Ovary (tissue), 9 donors: ENCODE measurements around the gene DCTN3. TPM values are rescaled to one million over a fixed set of nuclear protein-coding genes. Genes with fewer than 3 reads are reported as not detected.
A peak's percentile ranks its signal among the peaks of the same experiment; 100 is the strongest.

Source experiments
- DNase-seq, 5 donors: peaks; one replicate each; pipeline ENCODE4 v3.0.0-alpha.2; 2019 to 2020
- H3K27ac ChIP-seq, 2 donors: fragments of 200-600 bp; one replicate each; pipeline versions ENCODE4 v1.5.1 to v1.8.0; 2019 to 2022
- H3K27me3 ChIP-seq: fragments of 200-600 bp; one replicate; pipeline ENCODE4 v1.8.0; 2022
- H3K36me3 ChIP-seq: fragments of 200-600 bp; sonication (generic); one replicate; pipeline ENCODE4 v1.5.1; 2019
- H3K4me1 ChIP-seq: one replicate; pipeline ENCODE4 v1.8.1; 2013; ENCODE audit warnings: mild to moderate bottlenecking, moderate library complexity; ENCODE audit not compliant: insufficient read depth
- H3K4me3 ChIP-seq: fragments of 200-600 bp; sonication (generic); one replicate; pipeline ENCODE4 v1.5.1; 2017
- H3K9me3 ChIP-seq, 2 donors: fragments of 200-600 bp in 1 of 2; sonication (generic) in 1 of 2; one replicate each; pipeline versions ENCODE4 v1.5.1 to v1.8.1; 2013 to 2019; ENCODE audit warnings: mild to moderate bottlenecking in 1 of 2, moderate library complexity in 1 of 2
- CTCF ChIP-seq, 3 donors: fragments of 450-650 bp in 2 of 3; fragments of 200-600 bp in 1 of 3; IDR thresholded peaks; one replicate each; pipeline versions ENCODE4 v1.5.1 to v1.8.0; 2016 to 2022; ENCODE audit warnings: antibody characterized with exemption in 3 of 3, mild to moderate bottlenecking in 1 of 3
- EP300 ChIP-seq: sonication (generic); formaldehyde crosslinking; IDR thresholded peaks from one replicate; pipeline ENCODE4 v1.6.1; 2017; ENCODE audit warnings: antibody characterized with exemption
- POLR2A ChIP-seq: fragments of 450-650 bp; IDR thresholded peaks from one replicate; pipeline ENCODE4 v1.6.1; 2017; ENCODE audit warnings: antibody characterized with exemption, mild to moderate bottlenecking, moderate library complexity
- WGBS, 3 donors: extraction: QIAGEN DNeasy Blood & Tissue Kit in 1 of 3; methylation state at CpG; one replicate each; pipeline versions ENCODE4 v1.1.5 to v1.1.7; 2013 to 2017; 5-methylcytosine and 5-hydroxymethylcytosine counted together
- intact Hi-C, 4 donors: fragments of 100-400 bp; cut with DNase I; formaldehyde crosslinking; loops; one replicate each; pipeline versions ENCODE4 v1.11.0 to v1.15.1; 2022 to 2023
- polyA plus RNA-seq, 2 donors: library from polyadenylated mRNA; stranded (reverse); fragments of 200-250 nt in 1 of 2; fragments of 350-450 nt in 1 of 2; fragmentation: Illumina TruSeq in 1 of 2; extraction: RNeasy Lipid Tissue Mini Kit (QIAGEN cat#74804) in 1 of 2; gene quantifications; one replicate each; pipeline ENCODE4 v1.2.3, GENCODE V29; 2013 to 2014
- total RNA-seq, 7 donors: library from RNA; depleted of rRNA in 2 of 7; stranded (reverse); fragments of >200 nt in 2 of 7; fragmentation: NEBNext Ultra II Directional in 3 of 7; extraction: Animal tissue kit (Norgen Biotek cat#: 25700) in 3 of 7; gene quantifications; one replicate each; pipeline versions ENCODE4 v1.1.0 to v1.2.4, GENCODE V29; 2016 to 2023
- donor health status: DM: no; HTN: no; CAD: no; lungs with moderate emphysema.
- donor health status: DM: no; HTN: no; CAD: no.
- donor health status: Bipolar disorder and iron deficiency.
- donor health status: DM: yes; HTN: yes; CAD: no.
- donor health status: DM: no; HTN: no; CAD: no.
- donor health status: DM: yes; HTN: yes; CAD: no.

The DCTN3 gene
- total and polyA plus RNA-seq, 9 donors = 56.4 to 106 (median 95.3) TPM

- H3K27me3 ChIP-seq = no peaks in the 10 kb centered on the region
Measured at GRCh38 chr9:34591248-34591916, 28.9 kb downstream of the DCTN3 start.

GRCh38 chr9:34590381-34591247 is 29.7 kb downstream of the DCTN3 start:
- Histone ChIP-seq H3K27me3 (no peaks in the 10 kb centered on the region), H3K4me1 (peaks cover 3% of the 10 kb centered on the region), H3K27ac (peak overlapping the region in 1 of 2 donors; percentile 34), H3K9me3 (no peaks in the 10 kb centered on the region), H3K4me3 (peak overlapping the region; percentile 46), H3K36me3 (no peaks in the 10 kb centered on the region)
- peak in 1 of 5 donors; percentile 44 for DNase-seq
- TF ChIP-seq EP300 = no peak
- no peak for TF ChIP-seq POLR2A
- no peak for TF ChIP-seq CTCF (IDR thresholded peaks at IDR 0.05)
- WGBS, 3 donors = 46 to 59% (median 47%) methylated on average over 33 to 40 of the region's 40 CpGs
- intact Hi-C loops = loop anchor here in 3 of 4 donors (2.0 to 5.0 kb wide), 4 partner anchors 42 to 188 kb away; no protein-coding TSS in a partner anchor

More at GRCh38 chr9:34591248-34591916, 28.9 kb downstream of the DCTN3 start:
- WGBS, 3 donors = 17 to 34% (median 22%) methylated on average over 45 to 60 of the region's 60 CpGs
- H3K4me3 ChIP-seq = no peak overlapping the region
- no peaks in the 10 kb centered on the region for H3K36me3 ChIP-seq
- H3K9me3 ChIP-seq = no peaks in the 10 kb centered on the region
- H3K27ac ChIP-seq = no peak overlapping the region
- intact Hi-C loops = loop anchor here in 3 of 4 donors (2.0 to 5.0 kb wide), 4 partner anchors 43 to 189 kb away; no protein-coding TSS in a partner anchor
- peak; percentile 75 to 93 (median 88) for DNase-seq
- H3K4me1 ChIP-seq = peaks cover 3% of the 10 kb centered on the region
- TF ChIP-seq EP300 (no peak), CTCF (IDR thresholded peaks at IDR 0.05) (peak; percentile 81 to 93 (median 90))

- WGBS, 3 donors = 1 to 3% (median 1%) methylated on average over 73 to 104 of the region's 104 CpGs
- intact Hi-C loops = loop anchor here in 3 of 4 donors (2.0 to 5.0 kb wide), 4 partner anchors 41 to 188 kb away; no protein-coding TSS in a partner anchor
- Histone ChIP-seq H3K36me3 (no peaks in the 10 kb centered on the region), H3K4me3 (peak within 1 kb of the TSS; percentile 46), H3K27me3 (no peaks in the 10 kb centered on the region), H3K27ac (peak within 1 kb of the TSS in 1 of 2 donors; percentile 34), H3K9me3 (no peaks in the 10 kb centered on the region), H3K4me1 (peaks cover 3% of the 10 kb centered on the region)
- no peak for TF ChIP-seq CTCF (IDR thresholded peaks at IDR 0.05)
- DNase-seq = peak; percentile 67 to 78 (median 76)
Measured at GRCh38 chr9:34589636-34590380, 30.5 kb downstream of the DCTN3 start, which contains the start of gene CNTFR. Gene CNTFR, minus strand, starts transcription at chr9:34589724. Its CDS starts 20,743 bp downstream, at chr9:34568981.
